WTC11 (cell line): Measurements from ENCODE around the gene MCEE. TPM values are rescaled to one million over a fixed set of nuclear protein-coding genes. Genes with fewer than 3 reads are reported as not detected.
A peak's percentile ranks its signal among the peaks of the same experiment; 100 is the strongest.

ENCODE experiments used
- ATAC-seq: fragments of 200-7000 bp; cut with Tn5 transposase; 2 replicates; pipeline ENCODE4 v1.10.0; 2021; ENCODE audit warnings: mild to moderate bottlenecking, moderate library complexity
- CTCF ChIA-PET: fragments of 300-600 bp; sonication (Branson Sonifier 250); formaldehyde crosslinking; loops from one replicate; lab custom pipeline; 2021; ENCODE audit warnings: antibody characterized with exemption; lab: Charles Lee
- POLR2A ChIA-PET: fragments of 350-600 bp; sonication (Branson Sonifier 250); formaldehyde crosslinking; loops from one replicate; lab custom pipeline; 2021; ENCODE audit warnings: antibody characterized with exemption; lab: Charles Lee
- DNase-seq: peaks from one replicate; pipeline ENCODE4 v3.0.0; 2021; ENCODE audit warnings: low spot score
- H3K27ac Mint-ChIP-seq: 2 replicates; pipeline ENCODE4 v1.8.0; 2021; ENCODE audit warnings: mixed read lengths
- H3K27me3 Mint-ChIP-seq: 2 replicates; pipeline ENCODE4 v1.8.0; 2021; ENCODE audit warnings: low read depth, mild to moderate bottlenecking, moderate library complexity, mixed read lengths
- H3K36me3 Mint-ChIP-seq: 2 replicates; pipeline ENCODE4 v1.8.0; 2021; ENCODE audit warnings: mixed read lengths
- H3K4me1 Mint-ChIP-seq: 2 replicates; pipeline ENCODE4 v1.8.0; 2022; ENCODE audit warnings: mixed read lengths
- H3K4me3 Mint-ChIP-seq: 2 replicates; pipeline ENCODE4 v1.8.0; 2021; ENCODE audit warnings: mild to moderate bottlenecking, moderate library complexity, mixed read lengths
- H3K9me3 Mint-ChIP-seq: 2 replicates; pipeline ENCODE4 v1.8.0; 2021; ENCODE audit warnings: mixed read lengths
- ATF6 ChIP-seq: sonication (generic); formaldehyde crosslinking; IDR thresholded peaks from 2 replicates; pipeline ENCODE4 v1.8.1; 2023; ENCODE audit warnings: mild to moderate bottlenecking, missing genetic modification reagents
- CDX4 ChIP-seq: fragments of 250-450 bp; sonication (Bioruptor Pico); IDR thresholded peaks from 2 replicates; pipeline ENCODE4 v1.9.0; 2021; ENCODE audit warnings: moderate library complexity, mild to moderate bottlenecking, inconsistent platforms, borderline replicate concordance
- CREM ChIP-seq: sonication (generic); formaldehyde crosslinking; IDR thresholded peaks from 2 replicates; pipeline ENCODE4 v1.8.1; 2022; ENCODE audit warnings: mild to moderate bottlenecking, missing genetic modification reagents, moderate library complexity
- E2F5 ChIP-seq: sonication (generic); formaldehyde crosslinking; IDR thresholded peaks from 2 replicates; pipeline ENCODE4 v1.8.1; 2022; ENCODE audit warnings: mild to moderate bottlenecking, moderate library complexity, missing genetic modification reagents
- EMX1 ChIP-seq: fragments of 250-450 bp; sonication (Bioruptor Pico); IDR thresholded peaks from 2 replicates; pipeline ENCODE4 v1.8.0; 2021; ENCODE audit warnings: mild to moderate bottlenecking
- FOXP1 ChIP-seq: sonication (generic); formaldehyde crosslinking; IDR thresholded peaks from 2 replicates; pipeline ENCODE4 v1.8.0; 2022; ENCODE audit warnings: missing genetic modification reagents, mild to moderate bottlenecking, moderate library complexity, borderline replicate concordance
- JUN ChIP-seq: sonication (generic); formaldehyde crosslinking; IDR thresholded peaks from 2 replicates; pipeline ENCODE4 v1.8.0; 2023; ENCODE audit warnings: mild to moderate bottlenecking, missing genetic modification reagents
- NR2C2 ChIP-seq: sonication (generic); formaldehyde crosslinking; IDR thresholded peaks from 2 replicates; pipeline ENCODE4 v1.8.0; 2022; ENCODE audit warnings: mild to moderate bottlenecking, missing genetic modification reagents
- OVOL2 ChIP-seq: fragments of 250-450 bp; sonication (Bioruptor Pico); IDR thresholded peaks from 2 replicates; pipeline ENCODE4 v1.9.0; 2021; ENCODE audit warnings: mild to moderate bottlenecking, borderline replicate concordance
- PREB ChIP-seq: sonication (generic); formaldehyde crosslinking; IDR thresholded peaks from 2 replicates; pipeline ENCODE4 v1.8.1; 2022; ENCODE audit warnings: mild to moderate bottlenecking, missing genetic modification reagents, moderate library complexity, borderline replicate concordance
- SP1 ChIP-seq: sonication (generic); formaldehyde crosslinking; conservative IDR thresholded peaks from 2 replicates; pipeline ENCODE4 v1.8.1; 2022; ENCODE audit warnings: missing genetic modification reagents
- STAT6 ChIP-seq: sonication (generic); formaldehyde crosslinking; conservative IDR thresholded peaks from 2 replicates; pipeline ENCODE4 v1.8.1; 2023; ENCODE audit warnings: mild to moderate bottlenecking, low read depth, missing genetic modification reagents, moderate library complexity
- ZNF138 ChIP-seq: sonication (generic); formaldehyde crosslinking; conservative IDR thresholded peaks from 2 replicates; pipeline ENCODE4 v1.8.1; 2022; ENCODE audit warnings: mild to moderate bottlenecking, moderate library complexity, missing genetic modification reagents
- ZNF396 ChIP-seq: fragments of 250-450 bp; sonication (Bioruptor Pico); IDR thresholded peaks from 2 replicates; pipeline ENCODE4 v1.8.0; 2021; ENCODE audit warnings: mild to moderate bottlenecking, moderate library complexity, borderline replicate concordance
- total RNA-seq: library from RNA; stranded (reverse); gene quantifications from 3 replicates; pipeline ENCODE4 v1.2.3, GENCODE V29; 2021

MCEE gene
- total RNA-seq, 1 experiment from 2014 or later = 18.7 TPM

- Mint-ChIP-seq H3K27ac (no peak overlapping the region), H3K4me3 (no peak overlapping the region), H3K4me1 (peaks cover 14% of the 10 kb centered on the region), H3K36me3 (peaks cover 15% of the 10 kb centered on the region), H3K27me3 (no peaks in the 10 kb centered on the region; the same call in 1 of the 2 replicates), H3K9me3 (no peaks in the 10 kb centered on the region)
- ATAC-seq (no peak), DNase-seq (no peak)
- POLR2A ChIA-PET = no interaction called here
- TF ChIP-seq STAT6 (CRISPR knock-in tag) (no peak), EMX1 (no peak), CDX4 (CRISPR knock-in tag) (no peak), JUN (no peak), CREM (CRISPR knock-in tag) (no peak), ZNF396 (no peak), NR2C2 (CRISPR knock-in tag) (no peak), ATF6 (no peak), OVOL2 (CRISPR knock-in tag) (no peak), PREB (CRISPR knock-in tag) (no peak)
- CTCF ChIA-PET = interaction anchor here (1.0 to 1.8 kb wide), 4 partner anchors 37 to 302 kb away, joined by 3 to 8 read pairs (median 4); no protein-coding TSS in a partner anchor
Observed at GRCh38 chr2:71153585-71154224, 23.7 kb upstream of the MCEE start.

GRCh38 chr2:71151620-71152019, 21.6 kb upstream of the MCEE start:
- Mint-ChIP-seq H3K27me3 (no peaks in the 10 kb centered on the region; the same call in 1 of the 2 replicates), H3K4me3 (no peak overlapping the region), H3K4me1 (peaks cover 4% of the 10 kb centered on the region), H3K27ac (no peak overlapping the region), H3K36me3 (peaks cover 30% of the 10 kb centered on the region), H3K9me3 (no peaks in the 10 kb centered on the region)
- DNase-seq = no peak
- ATAC-seq = peak; percentile 25; the same call in 1 of the 2 replicates
- ChIA-PET POLR2A (interaction anchor here (0.5 kb wide), 1 partner anchor 36 kb away, joined by 3 read pairs; no protein-coding TSS in a partner anchor), CTCF (interaction anchor here (0.6 to 4.1 kb wide), 6 partner anchors 9 to 167 kb away, joined by 3 to 13 read pairs (median 4); no protein-coding TSS in a partner anchor)
- no peak for TF ChIP-seq EMX1
- no peak for TF ChIP-seq SP1
- TF ChIP-seq ATF6 = no peak
- TF ChIP-seq ZNF138 = no peak
- no peak for TF ChIP-seq FOXP1
- TF ChIP-seq E2F5 (CRISPR knock-in tag) = no peak
